ENCODE measurements around the gene ASB18. TPM values are rescaled to one million over a fixed set of nuclear protein-coding genes. Genes with fewer than 3 reads are reported as not detected.

Gene ASB18
- total and polyA plus RNA-seq, 2 of the 13 experiments (the other 11 are each of a cell fraction or from before 2014, with no cell fraction given), result not detected

GRCh38 chr2:236215196-236215595, 49.0 kb downstream of the ASB18 start:
- ChIA-PET CTCF (ENCODE audit: low intra/inter-chr PET ratio, low total read pairs) (no interaction called here), POLR2A (no interaction called here)
- no peaks in the 10 kb centered on the region for H4K20me1 ChIP-seq (ENCODE audit: insufficient read depth, low read length)
- no peak for TF ChIP-seq XBP1 (CRISPR knock-in tag; IDR thresholded peaks at IDR 0.05)
- TF ChIP-seq ZNF660 (CRISPR knock-in tag; IDR thresholded peaks at IDR 0.05; ENCODE audit: borderline replicate concordance, low read depth), result no peak
- no peak for TF ChIP-seq ZGPAT (CRISPR knock-in tag; IDR thresholded peaks at IDR 0.05)
- no peak for TF ChIP-seq ZFP36L1 (CRISPR knock-in tag; IDR thresholded peaks at IDR 0.05)
- no peak for TF ChIP-seq ZNF24 (IDR thresholded peaks at IDR 0.05)
- TF ChIP-seq SMAD9 (CRISPR knock-in tag; IDR thresholded peaks at IDR 0.05), result no peak
- TF ChIP-seq, protein P1, sequence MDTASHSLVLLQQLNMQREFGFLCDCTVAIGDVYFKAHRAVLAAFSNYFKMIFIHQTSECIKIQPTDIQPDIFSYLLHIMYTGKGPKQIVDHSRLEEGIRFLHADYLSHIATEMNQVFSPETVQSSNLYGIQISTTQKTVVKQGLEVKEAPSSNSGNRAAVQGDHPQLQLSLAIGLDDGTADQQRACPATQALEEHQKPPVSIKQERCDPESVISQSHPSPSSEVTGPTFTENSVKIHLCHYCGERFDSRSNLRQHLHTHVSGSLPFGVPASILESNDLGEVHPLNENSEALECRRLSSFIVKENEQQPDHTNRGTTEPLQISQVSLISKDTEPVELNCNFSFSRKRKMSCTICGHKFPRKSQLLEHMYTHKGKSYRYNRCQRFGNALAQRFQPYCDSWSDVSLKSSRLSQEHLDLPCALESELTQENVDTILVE (CRISPR knock-in tag; IDR thresholded peaks at IDR 0.05), result no peak
- TF ChIP-seq TBP (CRISPR knock-in tag; IDR thresholded peaks at IDR 0.05), result no peak
- TF ChIP-seq, protein P2, sequence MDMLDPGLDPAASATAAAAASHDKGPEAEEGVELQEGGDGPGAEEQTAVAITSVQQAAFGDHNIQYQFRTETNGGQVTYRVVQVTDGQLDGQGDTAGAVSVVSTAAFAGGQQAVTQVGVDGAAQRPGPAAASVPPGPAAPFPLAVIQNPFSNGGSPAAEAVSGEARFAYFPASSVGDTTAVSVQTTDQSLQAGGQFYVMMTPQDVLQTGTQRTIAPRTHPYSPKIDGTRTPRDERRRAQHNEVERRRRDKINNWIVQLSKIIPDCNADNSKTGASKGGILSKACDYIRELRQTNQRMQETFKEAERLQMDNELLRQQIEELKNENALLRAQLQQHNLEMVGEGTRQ (IDR thresholded peaks at IDR 0.05; ENCODE audit: low read depth, low read length), result no peak
- TF ChIP-seq, protein P2 (CRISPR knock-in tag; IDR thresholded peaks at IDR 0.05; ENCODE audit: borderline replicate concordance), result no peak
- TF ChIP-seq ZNF225 (CRISPR knock-in tag; IDR thresholded peaks at IDR 0.05), result no peak
- no peak for TF ChIP-seq ZNF513 (CRISPR knock-in tag; conservative IDR thresholded peaks at IDR 0.05)
- TF ChIP-seq MTF2 (CRISPR knock-in tag; IDR thresholded peaks at IDR 0.05; ENCODE audit: borderline replicate concordance), result no peak
- no peak for TF ChIP-seq ZNF878 (CRISPR knock-in tag; IDR thresholded peaks at IDR 0.05)
- no peak overlapping the region for H3K27ac ChIP-seq (ENCODE audit: extremely low read length, insufficient read depth, low read length)
- H3K9ac ChIP-seq (ENCODE audit: insufficient read depth, low read depth, low read length), result no peak overlapping the region
- intact Hi-C loops (cut with micrococcal nuclease; ENCODE audit: unreplicated experiment) (no loop called here), in situ Hi-C loops (cut with HindIII; ENCODE audit: extremely low pct_ligation_motif_present, low pct_unique_long_range_greater_than_20kb) (no loop called here)
- no peak overlapping the region for H3K4me3 ChIP-seq (replicated peaks in 1 of 3; ENCODE audit: insufficient read depth in 1 of 3, low read depth in 2 of 3, low read length in 3 of 3)
- no peaks in the 10 kb centered on the region for H3K79me2 ChIP-seq (ENCODE audit: insufficient read depth, low read length)
- no peak overlapping the region for H3K4me2 ChIP-seq (ENCODE audit: low read depth, low read length)
- no peaks in the 10 kb centered on the region for H3K9me3 ChIP-seq (ENCODE audit: low read length)
- no peak for FAIRE-seq
- DNase-seq (ENCODE audit: low spot score), result no peak
- H3K27me3 ChIP-seq (ENCODE audit: control insufficient read depth in 1 of 2, insufficient read depth in 2 of 2, low read length in 2 of 2), result peaks cover 3 to 59% of the 10 kb centered on the region in 2 experiments; a peak in 4 of 5 replicates
- no peaks in the 10 kb centered on the region for H3K4me1 ChIP-seq (ENCODE audit: insufficient read depth, low read length)
- H2AFZ ChIP-seq (ENCODE audit: low read length), result no peak overlapping the region
- WGBS (ENCODE audit: low lambda C conversion rate), result 17% methylated on average over 6 of the region's 6 CpGs
- BruUV-seq (replicated peaks), result no TSS peak
- ATAC-seq, result no peak; the same call in 1 of the 3 replicates
- H3K36me3 ChIP-seq (replicated peaks in 1 of 2; ENCODE audit: control insufficient read depth in 1 of 2, insufficient read depth in 2 of 2, low read length in 2 of 2), result no peaks in the 10 kb centered on the region
